Loucy (cell line): Measurements from ENCODE around the gene FBP2.

Experiments
- EZH2phosphoT487 ChIP-seq: fragments of 200-600 bp; IDR thresholded peaks from 2 replicates; pipeline ENCODE4 v1.6.1; 2018; ENCODE audit warnings: antibody characterized with exemption, mild to moderate bottlenecking, moderate library complexity, borderline replicate concordance
- TF ChIP-seq, protein P1 (sequence below): fragments of 200-600 bp; sonication (generic); conservative IDR thresholded peaks from 2 replicates; pipeline ENCODE4 v1.5.1; 2014; ENCODE audit warnings: mild to moderate bottlenecking, antibody characterized with exemption, low read length

DNA sequence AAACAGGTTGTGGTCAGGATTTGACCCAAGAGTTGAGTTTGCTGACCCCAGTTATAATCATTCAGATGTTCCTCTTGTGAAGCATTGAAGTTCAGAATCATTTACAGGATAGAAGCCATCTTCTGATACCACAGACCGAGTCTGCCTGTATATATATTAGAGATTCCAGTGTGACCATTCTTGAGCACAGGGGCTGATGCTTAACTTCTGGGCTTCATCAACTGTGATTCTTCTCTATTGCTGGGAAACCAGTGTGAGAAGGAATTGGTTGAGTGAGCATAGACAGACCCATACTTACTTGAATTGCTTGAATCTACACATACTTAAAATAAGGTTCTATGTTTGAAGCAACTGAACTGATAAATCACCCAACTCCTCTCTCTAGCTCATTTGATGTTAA lies 66.7 kb downstream of the FBP2 start:
- TF ChIP-seq, protein P1, sequence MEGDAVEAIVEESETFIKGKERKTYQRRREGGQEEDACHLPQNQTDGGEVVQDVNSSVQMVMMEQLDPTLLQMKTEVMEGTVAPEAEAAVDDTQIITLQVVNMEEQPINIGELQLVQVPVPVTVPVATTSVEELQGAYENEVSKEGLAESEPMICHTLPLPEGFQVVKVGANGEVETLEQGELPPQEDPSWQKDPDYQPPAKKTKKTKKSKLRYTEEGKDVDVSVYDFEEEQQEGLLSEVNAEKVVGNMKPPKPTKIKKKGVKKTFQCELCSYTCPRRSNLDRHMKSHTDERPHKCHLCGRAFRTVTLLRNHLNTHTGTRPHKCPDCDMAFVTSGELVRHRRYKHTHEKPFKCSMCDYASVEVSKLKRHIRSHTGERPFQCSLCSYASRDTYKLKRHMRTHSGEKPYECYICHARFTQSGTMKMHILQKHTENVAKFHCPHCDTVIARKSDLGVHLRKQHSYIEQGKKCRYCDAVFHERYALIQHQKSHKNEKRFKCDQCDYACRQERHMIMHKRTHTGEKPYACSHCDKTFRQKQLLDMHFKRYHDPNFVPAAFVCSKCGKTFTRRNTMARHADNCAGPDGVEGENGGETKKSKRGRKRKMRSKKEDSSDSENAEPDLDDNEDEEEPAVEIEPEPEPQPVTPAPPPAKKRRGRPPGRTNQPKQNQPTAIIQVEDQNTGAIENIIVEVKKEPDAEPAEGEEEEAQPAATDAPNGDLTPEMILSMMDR: no peak
- TF ChIP-seq EZH2phosphoT487: no peak
